HG03354 (cell line): Measurements from ENCODE around the gene COPS2.
"Not testable (repeated sequence)": the region's sequence is repeated elsewhere in the genome, so short reads cannot be mapped to it uniquely, and the experiment has no call there.

Source experiments
- ATAC-seq: cut with Tn5 transposase; IDR thresholded peaks from one replicate; pipeline ENCODE4 v1.9.1; 2021; ENCODE audit warnings: mild to moderate bottlenecking; ENCODE audit not compliant: unreplicated experiment, poor library complexity, severe bottlenecking

The COPS2 gene

DNA sequence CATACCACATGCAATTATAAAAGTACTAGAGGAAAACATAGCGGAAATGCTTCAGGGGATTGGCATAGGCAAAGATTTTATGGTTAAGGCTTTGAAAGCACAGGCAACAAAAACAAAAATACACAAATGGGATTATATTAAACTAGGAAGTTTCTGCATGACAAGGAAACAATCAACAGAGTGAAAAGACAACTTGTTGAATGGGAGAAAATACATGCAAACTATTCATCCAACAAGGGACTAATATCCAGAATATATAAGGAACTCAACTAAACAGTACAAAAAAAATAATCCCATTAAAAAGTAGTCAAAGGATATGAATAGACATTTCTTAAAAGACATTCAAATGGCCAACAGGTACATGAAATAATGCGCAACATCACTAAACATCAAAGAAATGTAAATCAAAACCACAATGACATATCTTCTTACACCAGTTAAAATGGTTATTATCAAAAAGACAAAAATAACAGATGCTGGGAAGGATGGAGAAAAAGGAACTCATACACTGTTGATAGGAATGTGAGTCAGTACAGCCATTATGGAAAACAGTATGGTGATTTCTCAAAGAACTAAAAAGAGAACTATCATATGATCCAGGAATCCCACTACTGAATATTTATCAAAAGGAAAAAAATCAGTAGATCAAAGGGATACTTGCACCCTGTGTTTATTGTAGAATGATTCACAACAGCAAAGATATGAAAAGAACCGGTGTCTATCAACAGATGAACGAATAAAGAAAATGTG is 39.1 kb downstream of the COPS2 start:
- no peak for ATAC-seq

- no peak for ATAC-seq
These were observed 40.3 kb downstream of the COPS2 start for GRCh38 chr15:49115062-49115461.

DNA sequence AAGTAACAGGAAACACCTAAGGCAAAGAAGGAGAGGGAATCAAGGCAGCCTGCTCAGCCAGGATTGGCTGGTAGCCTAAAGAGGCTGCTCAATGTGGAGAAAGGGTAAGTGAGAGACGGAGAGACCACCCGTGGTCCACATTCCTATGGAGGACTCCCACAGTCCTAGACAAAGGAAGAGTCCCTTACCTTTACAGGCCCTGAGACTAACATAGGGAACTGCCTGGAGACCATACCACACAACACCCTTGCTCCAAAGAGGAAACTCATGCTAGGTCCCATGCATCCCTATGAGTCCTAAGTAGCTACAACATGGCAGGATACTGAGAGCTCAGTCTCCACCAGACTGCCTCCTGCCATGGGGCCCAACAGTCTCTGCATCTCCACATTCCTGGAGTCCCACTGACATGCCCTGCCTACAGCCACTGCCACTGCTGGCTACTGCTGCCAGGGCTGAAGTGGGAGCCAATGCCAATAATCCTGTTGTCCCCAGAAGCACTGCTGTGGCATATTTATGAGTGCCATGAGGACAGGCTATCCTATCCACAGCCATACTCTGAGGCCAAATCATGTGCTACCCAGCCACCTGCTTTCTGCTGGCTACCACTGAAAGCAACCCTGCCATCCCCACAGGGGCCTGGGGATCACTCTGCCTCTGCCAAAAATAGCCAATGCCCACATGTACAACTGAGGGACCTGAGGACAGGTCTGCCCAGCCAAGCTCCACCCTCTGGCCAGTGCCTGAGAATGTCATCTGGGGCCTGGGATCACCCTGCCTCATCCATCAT is 45.0 kb downstream of the COPS2 start:
- no peak for ATAC-seq

GRCh38 chr15:49103002-49103401 is 52.4 kb downstream of the COPS2 start:
- ATAC-seq, result no peak

DNA sequence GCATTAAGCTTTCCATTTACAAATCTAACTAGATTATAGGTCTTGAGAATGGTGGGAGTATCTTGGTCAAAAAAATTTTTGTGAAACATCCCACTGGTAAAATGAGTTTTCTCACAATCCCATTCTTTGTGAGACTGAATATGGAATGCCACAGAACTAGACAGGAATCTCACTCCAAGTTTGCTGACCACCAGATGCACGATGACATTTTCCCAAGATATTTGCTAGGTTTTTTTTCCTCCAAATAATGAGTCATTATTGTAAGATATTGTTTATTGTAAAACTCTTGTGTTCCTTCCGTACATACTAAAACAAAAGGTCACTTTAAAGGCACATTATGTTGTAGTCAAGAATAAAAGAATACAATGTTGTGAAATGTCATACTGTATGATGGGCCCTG is 53.9 kb downstream of the COPS2 start:
- ATAC-seq, result no peak

DNA sequence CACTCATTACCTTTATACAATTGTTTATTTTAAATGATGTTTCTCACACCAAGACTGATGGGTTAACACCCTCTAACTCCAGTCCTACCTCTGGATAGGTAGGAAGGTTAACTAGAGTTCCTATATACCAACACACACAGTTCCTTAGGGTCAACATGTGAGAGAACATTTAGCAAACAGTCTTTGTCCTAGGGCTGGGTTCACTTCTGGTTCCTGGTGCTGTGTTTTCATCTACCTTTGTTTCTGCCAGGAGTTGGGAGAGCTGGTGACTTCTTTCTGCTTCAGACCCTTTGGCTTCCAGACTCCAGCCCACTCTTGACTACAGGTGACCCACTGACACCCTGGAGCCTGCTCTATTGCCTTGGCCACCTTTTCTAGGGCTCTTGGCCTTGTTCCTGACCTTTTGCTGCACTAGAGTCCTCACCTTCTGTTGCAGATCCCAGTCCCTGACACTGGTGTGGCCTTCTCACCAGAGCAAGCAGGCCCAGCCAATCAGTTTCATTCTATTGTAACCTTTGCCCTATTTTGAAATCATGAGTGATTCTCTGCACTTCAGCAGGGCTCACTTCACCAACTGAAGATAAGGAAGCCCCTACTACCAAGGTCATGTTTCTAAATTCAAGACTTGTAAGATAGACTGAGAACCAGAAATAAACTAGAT is 59.2 kb downstream of the COPS2 start:
- no peak for ATAC-seq

DNA sequence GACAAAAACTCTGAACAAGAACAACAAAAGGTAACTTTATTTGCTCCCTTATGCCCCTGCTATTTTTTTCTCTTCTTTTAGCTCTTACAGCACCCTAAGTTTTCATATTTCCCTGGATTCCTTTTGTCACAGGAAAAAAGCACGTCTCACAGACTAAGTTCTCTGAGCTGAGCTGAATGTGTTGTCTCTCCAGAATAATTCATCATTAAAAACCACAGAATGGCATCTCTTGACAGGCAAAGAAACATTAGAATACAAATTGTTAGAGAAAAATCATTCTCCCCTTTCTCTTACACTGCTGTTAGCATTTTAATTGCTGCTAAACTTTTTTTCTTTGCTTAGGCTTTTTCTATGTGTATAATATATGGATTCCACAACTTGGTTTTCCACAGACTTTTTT is 60.5 kb downstream of the COPS2 start:
- no peak for ATAC-seq

GRCh38 chr15:49093252-49094105 is 61.9 kb downstream of the COPS2 start:
- no peak for ATAC-seq

- ATAC-seq, result no peak
These were observed 66.4 kb downstream of the COPS2 start for GRCh38 chr15:49088996-49089395.

DNA sequence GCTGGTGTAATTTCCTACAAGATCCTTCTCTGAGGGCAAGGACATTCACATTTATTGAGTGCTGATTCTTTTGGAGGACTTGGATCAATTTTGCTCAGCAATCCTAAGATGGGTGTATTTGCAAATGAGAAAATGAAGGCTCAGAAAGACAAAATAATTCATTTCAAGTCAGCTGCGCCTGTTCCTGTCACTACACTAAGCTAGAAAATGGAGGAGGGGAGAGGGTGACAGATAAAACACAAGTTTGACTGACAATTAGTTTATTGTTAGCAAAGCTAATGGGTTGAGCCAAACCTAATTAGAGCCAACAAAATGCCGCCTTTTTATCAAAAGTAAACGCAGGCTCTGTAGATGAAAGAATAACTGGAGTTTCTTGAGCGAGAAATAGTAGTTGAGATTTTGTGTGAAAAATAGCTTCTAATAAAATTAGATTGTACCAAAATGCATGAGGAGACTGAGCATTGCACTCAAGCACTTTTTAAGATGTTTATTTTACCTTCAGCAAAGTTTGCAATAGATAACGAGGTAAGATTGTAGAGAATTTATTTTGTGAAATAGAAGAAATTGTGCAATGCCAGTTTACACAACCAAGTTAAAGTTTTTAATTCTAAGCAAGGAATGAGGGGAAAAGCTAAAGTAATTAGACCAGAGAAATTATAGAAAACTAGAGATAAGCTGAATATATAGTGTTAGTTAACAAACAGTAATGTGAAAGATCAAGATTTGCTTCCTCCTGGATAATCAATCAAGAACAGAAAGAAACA is 69.5 kb downstream of the COPS2 start:
- ATAC-seq, result no peak

DNA sequence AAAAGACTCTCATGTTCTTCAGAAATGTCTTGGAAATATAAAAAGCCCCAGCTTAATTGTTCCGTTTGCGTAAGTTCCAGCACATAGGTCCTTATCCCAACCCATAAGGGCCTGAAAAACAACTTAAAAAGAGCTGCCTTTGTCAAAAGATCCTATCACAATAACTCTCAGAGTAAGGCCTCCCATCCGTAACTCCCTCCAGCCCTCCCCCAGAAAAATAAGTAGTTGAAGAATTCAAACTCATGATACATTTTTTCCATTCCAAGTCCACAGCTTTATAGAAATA is 71.2 kb downstream of the COPS2 start:
- no peak for ATAC-seq

GRCh38 chr15:49083401-49084284 is 71.8 kb downstream of the COPS2 start:
- ATAC-seq, result no peak

GRCh38 chr15:49082960-49083359 is 72.4 kb downstream of the COPS2 start:
- ATAC-seq, result no peak

- ATAC-seq, result no peak
These were observed 75.9 kb downstream of the COPS2 start for GRCh38 chr15:49079340-49080039.

GRCh38 chr15:49075881-49076280 is 79.5 kb downstream of the COPS2 start:
- no peak for ATAC-seq

DNA sequence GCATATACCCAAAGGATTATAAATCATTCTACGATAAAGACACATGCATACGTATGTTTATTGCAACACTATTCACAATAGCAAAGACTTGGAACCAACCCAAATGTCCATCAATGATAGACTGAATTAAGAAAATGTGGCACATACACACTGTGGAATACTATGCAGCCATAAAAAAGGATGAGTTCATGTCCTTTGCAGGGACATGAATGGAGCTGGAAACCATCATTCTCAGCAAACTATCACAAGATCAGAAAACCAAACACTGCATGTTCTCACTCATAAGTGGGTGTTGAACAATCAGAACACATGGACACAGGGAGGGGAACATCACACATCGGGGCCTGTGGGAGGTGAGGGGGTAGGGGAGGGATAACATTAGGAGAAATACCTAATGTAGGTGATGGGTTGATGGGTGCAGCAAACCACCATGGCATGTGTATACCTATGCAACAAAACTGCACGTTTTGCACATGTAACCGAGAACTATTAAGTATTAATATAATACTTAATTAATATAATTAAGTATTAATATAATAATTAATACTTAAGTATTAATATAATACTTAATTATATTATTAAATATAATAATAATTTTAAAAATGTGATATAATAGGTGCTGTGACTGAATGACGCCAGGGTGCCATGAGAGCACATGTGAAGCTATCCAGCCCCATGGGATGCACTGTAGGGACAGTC is 80.7 kb downstream of the COPS2 start:
- ATAC-seq, result not testable (repeated sequence)
